Caco-2 (cell line): ENCODE measurements around the gene TNFSF11. TPM values are rescaled to one million over a fixed set of nuclear protein-coding genes. Genes with fewer than 3 reads are reported as not detected.

Experiments
- BruUV-seq: library from RNA; stranded (reverse); fragments of 400-500 nt; replicated peaks from 2 replicates; lab custom pipeline; 2021; lab: Mats Ljungman, UMichigan
- CTCF ChIA-PET: fragments of 300-600 bp; sonication (Branson Sonifier 250); formaldehyde crosslinking; loops from one replicate; lab custom pipeline; 2022; ENCODE audit warnings: antibody characterized with exemption; lab: Charles Lee
- POLR2A ChIA-PET: fragments of 300-600 bp; sonication (Branson Sonifier 250); formaldehyde crosslinking; loops from one replicate; lab custom pipeline; 2022; ENCODE audit warnings: antibody characterized with exemption; lab: Charles Lee
- DNase-seq, 2 experiments: peaks; one replicate each; pipeline versions ENCODE4 v3.0.0 to v3.0.0-alpha.2; 2020 to 2022
- H3K27me3 ChIP-seq: replicated peaks from 2 replicates; pipeline ENCODE4 v1.6.0; 2011; ENCODE audit warnings: low read length; ENCODE audit not compliant: control insufficient read depth, insufficient read depth
- H3K36me3 ChIP-seq: 2 replicates; pipeline ENCODE4 v1.5.1; 2011; ENCODE audit warnings: low read length; ENCODE audit not compliant: control insufficient read depth, insufficient read depth
- H3K4me1 ChIP-seq: fragments of 250-450 bp; sonication (Bioruptor Pico); 2 replicates; pipeline ENCODE4 v1.5.1; 2020; ENCODE audit warnings: mild to moderate bottlenecking
- H3K4me3 ChIP-seq: 2 replicates; pipeline ENCODE4 v1.5.1; 2011; ENCODE audit warnings: low read depth, mild to moderate bottlenecking, control low read depth, low read length
- H3K9me3 ChIP-seq: fragments of 250-450 bp; sonication (Bioruptor Pico); 2 replicates; pipeline ENCODE4 v1.5.1; 2020; ENCODE audit warnings: mild to moderate bottlenecking, moderate library complexity
- H3K27ac Mint-ChIP-seq: one replicate; pipeline ENCODE4 v1.8.0; 2022; ENCODE audit warnings: mixed read lengths; ENCODE audit not compliant: unreplicated experiment
- H3K27me3 Mint-ChIP-seq: one replicate; pipeline ENCODE4 v1.8.0; 2022; ENCODE audit warnings: mixed read lengths; ENCODE audit not compliant: insufficient read depth, unreplicated experiment
- H3K36me3 Mint-ChIP-seq: one replicate; pipeline ENCODE4 v1.8.0; 2022; ENCODE audit warnings: mild to moderate bottlenecking, mixed read lengths; ENCODE audit not compliant: insufficient read depth, unreplicated experiment
- H3K4me1 Mint-ChIP-seq: one replicate; pipeline ENCODE4 v1.8.0; 2022; ENCODE audit warnings: low read depth, mixed read lengths; ENCODE audit not compliant: unreplicated experiment
- H3K4me3 Mint-ChIP-seq: one replicate; pipeline ENCODE4 v1.8.0; 2022; ENCODE audit warnings: mild to moderate bottlenecking, moderate library complexity, mixed read lengths; ENCODE audit not compliant: unreplicated experiment
- H3K9me3 Mint-ChIP-seq: one replicate; pipeline ENCODE4 v1.8.0; 2022; ENCODE audit warnings: mixed read lengths; ENCODE audit not compliant: unreplicated experiment
- intact Hi-C: fragments of 100-400 bp; cut with micrococcal nuclease; formaldehyde crosslinking; loops from one replicate; pipeline ENCODE4 v1.10.0; 2022; ENCODE audit not compliant: unreplicated experiment
- total RNA-seq: library from RNA; stranded (reverse); gene quantifications from 2 replicates; pipeline ENCODE4 v1.2.3, GENCODE V29; 2022
- TF ChIP-seq, protein P1 (sequence below), 2 experiments: fragments of 200-600 bp in 1 of 2; IDR thresholded peaks; 1 replicate in 1 of 2; 2 replicates in 1 of 2; pipeline versions ENCODE4 v1.5.1 to v1.8.0; 2011 to 2022; ENCODE audit warnings: antibody characterized with exemption in 1 of 2, control low read depth in 1 of 2, inconsistent platforms in 1 of 2, low read depth in 1 of 2, low read length in 1 of 2, mild to moderate bottlenecking in 1 of 2, moderate library complexity in 1 of 2; ENCODE audit not compliant: insufficient read depth in 1 of 2, severe bottlenecking in 1 of 2, unreplicated experiment in 1 of 2

Gene TNFSF11
- total RNA-seq, 1 experiment from 2014 or later: not detected

DNA sequence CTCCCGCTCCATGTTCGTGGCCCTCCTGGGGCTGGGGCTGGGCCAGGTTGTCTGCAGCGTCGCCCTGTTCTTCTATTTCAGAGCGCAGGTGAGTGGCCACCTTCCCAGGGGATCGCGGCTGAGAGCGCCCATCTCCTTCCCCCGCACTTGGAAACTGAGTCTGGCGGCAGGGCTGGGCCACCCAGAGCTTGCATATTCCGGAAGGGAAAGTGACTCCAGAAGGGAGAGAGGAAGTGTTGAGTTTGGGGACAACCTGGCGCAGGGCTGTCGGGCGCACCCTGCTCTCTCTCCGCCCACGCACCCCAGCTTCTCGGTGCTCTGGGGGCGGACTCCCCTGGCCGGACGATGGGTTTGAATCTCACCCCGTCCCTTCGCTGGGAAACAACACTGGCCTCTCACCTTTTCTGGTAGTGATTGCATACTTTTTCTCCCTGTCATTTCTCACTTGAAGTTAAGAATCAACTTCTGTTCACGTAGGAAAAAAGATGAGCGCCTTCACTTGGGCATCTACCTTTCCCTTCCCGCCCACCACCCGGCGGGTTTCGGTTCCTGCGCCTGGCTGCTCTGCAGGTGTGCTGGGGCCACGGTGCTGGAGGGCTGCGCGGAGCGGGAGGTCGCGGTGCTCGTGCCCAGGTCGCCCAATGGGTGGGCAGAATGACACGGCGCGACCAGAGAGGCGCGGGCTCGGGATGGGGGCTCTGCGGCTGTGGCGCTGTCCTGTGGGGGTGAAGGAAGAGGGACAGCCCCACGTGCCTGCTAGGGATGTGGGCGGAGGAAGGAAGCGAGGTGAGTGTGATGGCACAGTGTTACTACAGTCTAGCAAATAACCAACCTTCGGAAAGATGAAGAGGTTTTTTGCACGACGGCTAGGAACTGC lies 721 bp downstream of the TNFSF11 start:
- intact Hi-C loops: no loop called here
- H3K36me3 Mint-ChIP-seq: peaks cover 5% of the 10 kb centered on the region
- no peak overlapping the region for H3K27ac Mint-ChIP-seq
- ChIA-PET POLR2A (no interaction called here), CTCF (no interaction called here)
- no peak overlapping the region for H3K4me3 ChIP-seq
- H3K36me3 ChIP-seq: no peaks in the 10 kb centered on the region
- H3K9me3 Mint-ChIP-seq: peaks cover 25% of the 10 kb centered on the region
- H3K4me1 Mint-ChIP-seq: no peaks in the 10 kb centered on the region
- H3K27me3 ChIP-seq: no peaks in the 10 kb centered on the region
- peaks cover 5% of the 10 kb centered on the region; the same call in 1 of the 2 replicates for H3K9me3 ChIP-seq
- TF ChIP-seq, protein P1, sequence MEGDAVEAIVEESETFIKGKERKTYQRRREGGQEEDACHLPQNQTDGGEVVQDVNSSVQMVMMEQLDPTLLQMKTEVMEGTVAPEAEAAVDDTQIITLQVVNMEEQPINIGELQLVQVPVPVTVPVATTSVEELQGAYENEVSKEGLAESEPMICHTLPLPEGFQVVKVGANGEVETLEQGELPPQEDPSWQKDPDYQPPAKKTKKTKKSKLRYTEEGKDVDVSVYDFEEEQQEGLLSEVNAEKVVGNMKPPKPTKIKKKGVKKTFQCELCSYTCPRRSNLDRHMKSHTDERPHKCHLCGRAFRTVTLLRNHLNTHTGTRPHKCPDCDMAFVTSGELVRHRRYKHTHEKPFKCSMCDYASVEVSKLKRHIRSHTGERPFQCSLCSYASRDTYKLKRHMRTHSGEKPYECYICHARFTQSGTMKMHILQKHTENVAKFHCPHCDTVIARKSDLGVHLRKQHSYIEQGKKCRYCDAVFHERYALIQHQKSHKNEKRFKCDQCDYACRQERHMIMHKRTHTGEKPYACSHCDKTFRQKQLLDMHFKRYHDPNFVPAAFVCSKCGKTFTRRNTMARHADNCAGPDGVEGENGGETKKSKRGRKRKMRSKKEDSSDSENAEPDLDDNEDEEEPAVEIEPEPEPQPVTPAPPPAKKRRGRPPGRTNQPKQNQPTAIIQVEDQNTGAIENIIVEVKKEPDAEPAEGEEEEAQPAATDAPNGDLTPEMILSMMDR (IDR thresholded peaks at IDR 0.05; ENCODE audit: insufficient read depth in 1 of 2, low read depth in 1 of 2, low read length in 1 of 2, severe bottlenecking in 1 of 2, unreplicated experiment in 1 of 2): no peak
- peaks cover 15% of the 10 kb centered on the region for H3K27me3 Mint-ChIP-seq
- BruUV-seq: no TSS peak
- no peak overlapping the region for H3K4me3 Mint-ChIP-seq
- no peak for DNase-seq
- H3K4me1 ChIP-seq: no peaks in the 10 kb centered on the region

DNA sequence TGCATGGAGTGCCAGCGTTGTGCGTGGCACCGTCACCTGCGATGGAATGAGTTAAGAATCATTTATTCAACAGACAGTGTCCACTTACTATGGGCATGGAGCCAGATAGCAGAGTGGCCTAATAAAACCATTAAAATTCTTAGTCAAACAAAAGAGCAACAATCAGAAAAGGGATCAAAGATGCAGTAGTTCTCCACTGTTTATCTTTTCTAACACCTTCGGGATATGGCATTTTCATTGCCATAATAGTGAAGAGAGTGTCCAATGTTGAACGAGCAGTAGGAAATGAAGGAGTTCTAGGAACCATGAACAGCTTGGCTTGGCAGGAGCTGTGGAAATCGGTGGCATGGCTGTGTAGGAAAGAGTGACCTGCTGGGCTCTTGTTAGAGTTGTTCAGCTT lies 2.0 kb downstream of the TNFSF11 start:
- POLR2A ChIA-PET: no interaction called here
- CTCF ChIA-PET: no interaction called here
- intact Hi-C loops: no loop called here
- H3K9me3 ChIP-seq: peaks cover 5% of the 10 kb centered on the region; the same call in 1 of the 2 replicates
- Mint-ChIP-seq H3K4me3 (no peak overlapping the region), H3K4me1 (no peaks in the 10 kb centered on the region), H3K27ac (no peak overlapping the region), H3K27me3 (peaks cover 18% of the 10 kb centered on the region), H3K9me3 (peaks cover 21% of the 10 kb centered on the region), H3K36me3 (peaks cover 4% of the 10 kb centered on the region)
- H3K4me1 ChIP-seq: no peaks in the 10 kb centered on the region
- no TSS peak for BruUV-seq
- no peak overlapping the region for H3K4me3 ChIP-seq
- H3K36me3 ChIP-seq: no peaks in the 10 kb centered on the region
- no peak for DNase-seq
- TF ChIP-seq, protein P1 (IDR thresholded peaks at IDR 0.05; ENCODE audit: insufficient read depth in 1 of 2, low read depth in 1 of 2, low read length in 1 of 2, severe bottlenecking in 1 of 2, unreplicated experiment in 1 of 2): no peak
- no peaks in the 10 kb centered on the region for H3K27me3 ChIP-seq

DNA sequence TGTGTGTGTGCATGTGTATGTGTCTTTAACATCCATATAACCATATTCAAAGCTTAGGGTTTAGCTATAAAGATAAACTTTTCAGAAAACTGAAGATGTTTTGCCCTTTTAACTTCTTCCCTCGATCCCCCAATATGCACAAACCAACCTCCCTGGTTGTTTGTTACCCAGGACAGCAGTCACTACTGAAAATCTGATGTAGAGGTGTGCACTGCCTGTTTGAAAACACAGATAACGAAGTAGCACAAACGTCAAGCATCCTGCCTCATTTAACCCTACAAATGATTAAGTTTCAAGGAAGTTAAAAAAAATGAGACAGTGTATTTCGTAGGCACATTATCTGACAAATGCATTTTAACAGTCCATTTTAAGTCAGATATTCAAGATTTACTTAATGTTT lies 3.6 kb downstream of the TNFSF11 start:
- no peaks in the 10 kb centered on the region for H3K36me3 ChIP-seq
- H3K36me3 Mint-ChIP-seq: no peaks in the 10 kb centered on the region
- no peak overlapping the region for H3K4me3 ChIP-seq
- H3K27me3 ChIP-seq: no peaks in the 10 kb centered on the region
- intact Hi-C loops: no loop called here
- H3K4me1 Mint-ChIP-seq: no peaks in the 10 kb centered on the region
- TF ChIP-seq, protein P1 (IDR thresholded peaks at IDR 0.05; ENCODE audit: insufficient read depth in 1 of 2, low read depth in 1 of 2, low read length in 1 of 2, severe bottlenecking in 1 of 2, unreplicated experiment in 1 of 2): no peak
- H3K4me3 Mint-ChIP-seq: no peak overlapping the region
- H3K27ac Mint-ChIP-seq: no peak overlapping the region
- H3K4me1 ChIP-seq: no peaks in the 10 kb centered on the region
- peaks cover 7% of the 10 kb centered on the region for H3K9me3 Mint-ChIP-seq
- peaks cover 16% of the 10 kb centered on the region for H3K27me3 Mint-ChIP-seq
- no peak for DNase-seq
- BruUV-seq: no TSS peak
- no peaks in the 10 kb centered on the region for H3K9me3 ChIP-seq
- CTCF ChIA-PET: no interaction called here
- POLR2A ChIA-PET: no interaction called here
